Gastroesophageal sphincter (tissue), 4 donors: ENCODE measurements around the gene MOB3B. TPM values are rescaled to one million over a fixed set of nuclear protein-coding genes. Genes with fewer than 3 reads are reported as not detected.

Source experiments
- ATAC-seq: fragments of 150-250 bp; one replicate; pipeline ENCODE4 v1.9.1; 2016; ENCODE audit warnings: mild to moderate bottlenecking, moderate library complexity
- H3K27ac ChIP-seq, 4 donors: fragments of 200-600 bp; sonication (generic) in 3 of 4; 1 replicate in 3 of 4; 2 replicates in 1 of 4; pipeline ENCODE4 v1.5.1; 2016 to 2019
- H3K27me3 ChIP-seq: fragments of 200-600 bp; sonication (generic); one replicate; pipeline ENCODE4 v1.5.1; 2019
- H3K36me3 ChIP-seq, 2 donors: fragments of 200-600 bp; sonication (generic); one replicate each; pipeline ENCODE4 v1.5.1; 2019; ENCODE audit warnings: control low read depth in 1 of 2
- H3K4me1 ChIP-seq, 3 donors: fragments of 200-600 bp; sonication (generic); 1 replicate in 2 of 3; 2 replicates in 1 of 3; pipeline ENCODE4 v1.5.1; 2016 to 2019; ENCODE audit warnings: control low read depth in 2 of 3
- H3K4me3 ChIP-seq, 2 donors: fragments of 200-600 bp; sonication (generic); one replicate each; pipeline ENCODE4 v1.5.1; 2019; ENCODE audit warnings: mild to moderate bottlenecking in 1 of 2, moderate library complexity in 1 of 2
- H3K9me3 ChIP-seq, 3 donors: fragments of 200-600 bp; sonication (generic); one replicate each; pipeline ENCODE4 v1.5.1; 2017 to 2019; ENCODE audit warnings: control low read depth in 2 of 3
- CTCF ChIP-seq, 4 experiments: fragments of 200-600 bp in 2 of 4; fragments of 450-650 bp in 2 of 4; sonication (generic) in 1 of 4; IDR thresholded peaks; one replicate each; pipeline ENCODE4 v1.5.1; 2017 to 2019; ENCODE audit warnings: antibody characterized with exemption in 4 of 4, mild to moderate bottlenecking in 2 of 4, moderate library complexity in 2 of 4
- EP300 ChIP-seq: sonication (generic); formaldehyde crosslinking; IDR thresholded peaks from one replicate; pipeline ENCODE4 v1.6.1; 2017; ENCODE audit warnings: antibody characterized with exemption, mild to moderate bottlenecking
- POLR2A ChIP-seq, 2 donors: fragments of 450-650 bp; IDR thresholded peaks; one replicate each; pipeline ENCODE4 v1.6.1; 2017; ENCODE audit warnings: antibody characterized with exemption in 2 of 2, mild to moderate bottlenecking in 2 of 2, moderate library complexity in 1 of 2
- POLR2AphosphoS5 ChIP-seq: sonication (generic); formaldehyde crosslinking; IDR thresholded peaks from one replicate; pipeline ENCODE4 v1.6.1; 2017; ENCODE audit warnings: antibody characterized with exemption
- WGBS, 2 donors: methylation state at CpG; one replicate each; pipeline ENCODE4 v1.1.5; 2018; ENCODE audit warnings: low coverage in 1 of 2; 5-methylcytosine and 5-hydroxymethylcytosine counted together
- total RNA-seq, 4 donors: library from RNA; depleted of rRNA; stranded (reverse); fragments of >200 nt; gene quantifications; one replicate each; pipeline ENCODE4 v1.1.0, GENCODE V29; 2016

The MOB3B gene
- total RNA-seq, 4 donors from 2014 or later, result 10.2 to 12.4 (median 11.6) TPM

DNA sequence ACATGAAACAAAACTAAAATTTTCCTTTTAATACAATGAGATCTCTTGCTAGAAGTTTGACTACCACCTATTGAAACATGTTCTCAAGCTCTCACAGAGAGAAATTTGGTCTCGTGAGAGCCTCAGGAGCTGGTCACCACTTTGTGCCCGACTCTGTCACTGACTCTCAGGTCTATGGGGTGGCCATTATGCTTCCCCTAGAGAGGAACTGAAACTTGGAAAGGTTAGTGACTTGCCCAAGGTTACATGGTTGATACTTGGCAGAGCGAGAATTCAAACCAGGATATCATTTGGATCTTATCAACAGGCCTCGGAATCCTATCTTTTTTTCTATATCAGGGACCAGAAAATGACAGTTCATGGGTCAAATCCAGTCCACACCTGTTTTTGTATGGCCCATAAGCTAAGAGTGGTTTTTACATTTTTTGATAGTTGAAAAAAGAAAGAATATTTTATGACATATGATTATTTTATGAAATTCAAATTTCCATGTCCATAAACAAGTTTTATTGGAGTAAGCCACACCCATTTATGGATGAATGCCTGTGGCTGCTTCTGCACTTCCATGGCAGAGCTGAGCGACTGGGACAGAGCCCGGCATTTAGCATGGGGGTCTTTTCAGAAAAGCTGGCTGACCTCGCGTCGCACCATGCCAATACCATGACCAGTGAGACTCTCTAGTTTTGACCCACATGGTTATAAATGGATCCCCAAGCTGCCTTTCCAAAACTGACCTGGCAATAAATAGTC lies 187.9 kb downstream of the MOB3B start:
- Histone ChIP-seq H3K27ac (peak overlapping the region in 3 of 4 donors; percentile 31 to 73 (median 68)), H3K4me3 (no peak overlapping the region), H3K36me3 (no peaks in the 10 kb centered on the region), H3K4me1 (peaks cover 0 to 59% (median 32%) of the 10 kb centered on the region in 3 donors), H3K9me3 (no peaks in the 10 kb centered on the region), H3K27me3 (no peaks in the 10 kb centered on the region)
- 64 to 66% methylated on average over 8 to 9 of the region's 9 CpGs for WGBS, 2 donors
- no peak for TF ChIP-seq CTCF (IDR thresholded peaks at IDR 0.05)
- no peak for TF ChIP-seq EP300
- no peak for TF ChIP-seq POLR2AphosphoS5
- TF ChIP-seq POLR2A (IDR thresholded peaks at IDR 0.05), result no peak
- peak; percentile 34 for ATAC-seq

DNA sequence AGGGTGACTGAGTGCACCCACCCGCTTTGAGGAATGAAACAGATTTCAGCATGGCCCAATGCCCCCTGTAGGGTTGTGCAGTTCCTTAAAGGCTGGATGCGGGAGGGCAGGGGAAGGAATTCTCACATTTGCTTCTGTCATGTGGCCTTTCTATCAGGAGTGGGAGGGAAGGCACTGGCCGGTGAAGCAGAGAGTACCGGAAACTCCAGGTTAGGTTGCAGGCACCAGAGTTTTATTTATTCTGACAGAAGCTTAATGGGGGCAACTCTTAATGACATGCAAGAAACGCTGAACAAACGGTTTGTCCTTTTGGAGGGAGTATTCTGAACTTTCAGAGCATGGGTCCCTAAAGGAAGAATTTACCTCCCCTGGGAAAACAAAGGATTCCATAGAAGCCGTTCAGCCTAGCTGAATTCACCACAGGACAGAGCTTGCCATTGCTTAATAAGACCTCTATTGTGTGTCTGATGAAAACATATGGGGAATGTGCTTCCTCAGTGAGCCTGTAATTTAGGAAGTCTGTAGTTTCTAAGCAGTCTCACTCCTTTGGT lies 188.6 kb downstream of the MOB3B start:
- Histone ChIP-seq H3K4me3 (no peak overlapping the region), H3K9me3 (no peaks in the 10 kb centered on the region), H3K4me1 (peaks cover 0 to 59% (median 32%) of the 10 kb centered on the region in 3 donors), H3K27me3 (no peaks in the 10 kb centered on the region), H3K36me3 (no peaks in the 10 kb centered on the region), H3K27ac (peak overlapping the region in 3 of 4 donors; percentile 40 to 73 (median 68))
- ATAC-seq, result peak; percentile 38
- 80% methylated on average over 1 to 2 of the region's 7 CpGs for WGBS, 2 donors
- TF ChIP-seq EP300 (no peak), CTCF (IDR thresholded peaks at IDR 0.05) (no peak), POLR2AphosphoS5 (no peak), POLR2A (IDR thresholded peaks at IDR 0.05) (no peak)

GRCh38 chr9:27340285-27340674 lies 189.3 kb downstream of the MOB3B start:
- H3K36me3 ChIP-seq, result no peaks in the 10 kb centered on the region
- WGBS, 2 donors, result 51 to 60% methylated on average over 3 to 5 of the region's 5 CpGs

GRCh38 chr9:27339661-27340284 lies 189.8 kb downstream of the MOB3B start:
- Histone ChIP-seq H3K4me1 (peaks cover 0 to 59% (median 32%) of the 10 kb centered on the region in 3 donors), H3K27me3 (no peaks in the 10 kb centered on the region), H3K27ac (peak overlapping the region in 3 of 4 donors; percentile 40 to 73 (median 68)), H3K9me3 (no peaks in the 10 kb centered on the region), H3K36me3 (no peaks in the 10 kb centered on the region), H3K4me3 (no peak overlapping the region)
- TF ChIP-seq CTCF (IDR thresholded peaks at IDR 0.05) (no peak), POLR2A (IDR thresholded peaks at IDR 0.05) (no peak), POLR2AphosphoS5 (peak; percentile 28), EP300 (no peak)
- 26 to 39% methylated on average over 11 of the region's 11 CpGs for WGBS, 2 donors
- peak; percentile 40 for ATAC-seq

More at GRCh38 chr9:27340285-27340674, 189.3 kb downstream of the MOB3B start:
- no peak for ATAC-seq
- TF ChIP-seq POLR2A (IDR thresholded peaks at IDR 0.05) (no peak), POLR2AphosphoS5 (no peak), EP300 (no peak), CTCF (IDR thresholded peaks at IDR 0.05) (no peak)
- Histone ChIP-seq H3K9me3 (no peaks in the 10 kb centered on the region), H3K4me1 (peaks cover 0 to 59% (median 32%) of the 10 kb centered on the region in 3 donors), H3K27me3 (no peaks in the 10 kb centered on the region), H3K27ac (peak overlapping the region in 3 of 4 donors; percentile 40 to 73 (median 68)), H3K4me3 (no peak overlapping the region)
